ENCODE data around the gene DLG2. TPM values are rescaled to one million over a fixed set of nuclear protein-coding genes. Genes with fewer than 3 reads are reported as not detected.

DLG2 gene
- total and polyA plus RNA-seq, 11 donors, result 2.4 to 13.9 (median 7.1) TPM

- intact Hi-C loops (cut with DNase I), result no loop called here
- no peak for TF ChIP-seq CTCF (IDR thresholded peaks at IDR 0.05)
- no peak for TF ChIP-seq POLR2A (IDR thresholded peaks at IDR 0.05)
- no peak overlapping the region for H3K4me3 ChIP-seq
These were observed 1336.5 kb downstream of the DLG2 start for GRCh38 chr11:84290647-84291046.

GRCh38 chr11:84289381-84289906 lies 1337.7 kb downstream of the DLG2 start:
- no peaks in the 10 kb centered on the region for H3K27me3 ChIP-seq
- WGBS, 4 donors, result 81 to 88% (median 84%) methylated on average over 3 of the region's 3 CpGs
- ATAC-seq (no peak), DNase-seq (no peak)
- no peaks in the 10 kb centered on the region for H3K36me3 ChIP-seq
- no peak overlapping the region for H3K27ac ChIP-seq
- no peak for TF ChIP-seq CTCF (IDR thresholded peaks at IDR 0.05)
- TF ChIP-seq POLR2A (IDR thresholded peaks at IDR 0.05), result no peak
- H3K4me3 ChIP-seq, result no peak overlapping the region
- H3K9me3 ChIP-seq, result no peaks in the 10 kb centered on the region
- no peaks in the 10 kb centered on the region for H3K4me1 ChIP-seq
- intact Hi-C loops (cut with DNase I), result no loop called here

More at GRCh38 chr11:84290647-84291046, 1336.5 kb downstream of the DLG2 start:
- H3K4me1 ChIP-seq, result no peaks in the 10 kb centered on the region
- H3K27ac ChIP-seq, result no peak overlapping the region
- no peaks in the 10 kb centered on the region for H3K9me3 ChIP-seq
- DNase-seq (no peak), ATAC-seq (no peak)
- H3K27me3 ChIP-seq, result no peaks in the 10 kb centered on the region
- no peaks in the 10 kb centered on the region for H3K36me3 ChIP-seq

GRCh38 chr11:84273541-84273940 lies 1353.6 kb downstream of the DLG2 start:
- 67 to 85% (median 75%) methylated on average over 2 of the region's 2 CpGs for WGBS, 4 donors
- TF ChIP-seq CTCF (IDR thresholded peaks at IDR 0.05) (no peak), POLR2A (IDR thresholded peaks at IDR 0.05) (no peak)
- Histone ChIP-seq H3K4me3 (no peak overlapping the region), H3K27me3 (no peaks in the 10 kb centered on the region), H3K36me3 (no peaks in the 10 kb centered on the region), H3K27ac (no peak overlapping the region), H3K4me1 (no peaks in the 10 kb centered on the region), H3K9me3 (no peaks in the 10 kb centered on the region)
- intact Hi-C loops (cut with DNase I), result no loop called here
- ATAC-seq (no peak), DNase-seq (no peak)

GRCh38 chr11:84270466-84270865 lies 1356.7 kb downstream of the DLG2 start:
- no peaks in the 10 kb centered on the region for H3K9me3 ChIP-seq
- H3K27me3 ChIP-seq, result no peaks in the 10 kb centered on the region
- ATAC-seq (no peak), DNase-seq (no peak)
- H3K4me3 ChIP-seq, result no peak overlapping the region
- TF ChIP-seq CTCF (IDR thresholded peaks at IDR 0.05), result no peak
- TF ChIP-seq POLR2A (IDR thresholded peaks at IDR 0.05), result no peak
- no peak overlapping the region for H3K27ac ChIP-seq
- WGBS, 4 donors, result 89 to 93% (median 92%) methylated on average over 6 of the region's 6 CpGs
- no peaks in the 10 kb centered on the region for H3K4me1 ChIP-seq
- H3K36me3 ChIP-seq, result no peaks in the 10 kb centered on the region
- intact Hi-C loops (cut with DNase I), result no loop called here
